ENCODE results near the gene COMT. TPM values are rescaled to one million over a fixed set of nuclear protein-coding genes. Genes with fewer than 3 reads are reported as not detected.
A peak's percentile ranks its signal among the peaks of the same experiment; 100 is the strongest.

COMT gene
- polyA plus RNA-seq, 1 experiment, result 79.4 TPM

GRCh38 chr22:19981171-19981960 lies 39.8 kb downstream of the COMT start:
- ChIA-PET POLR2A (no interaction called here), CTCF (no interaction called here)
- no peak for TF ChIP-seq CTCF (IDR thresholded peaks at IDR 0.05; ENCODE audit: low read depth, low read length)

GRCh38 chr22:19981961-19982920 lies 40.7 kb downstream of the COMT start:
- ChIA-PET POLR2A (interaction anchor here (1.1 kb wide), 1 partner anchor 12 kb away, joined by 4 read pairs; no protein-coding TSS in a partner anchor), CTCF (no interaction called here)
- TF ChIP-seq CTCF (IDR thresholded peaks at IDR 0.05; ENCODE audit: low read depth, low read length), result no peak
- Histone ChIP-seq H3K9me3 (ENCODE audit: control insufficient read depth, insufficient read depth, low read length) (no peaks in the 10 kb centered on the region; the same call in 1 of the 2 replicates), H3K27me3 (ENCODE audit: control insufficient read depth, insufficient read depth, low read length) (no peaks in the 10 kb centered on the region), H3K4me3 (ENCODE audit: low read depth, low read length) (no peak overlapping the region), H3K27ac (ENCODE audit: low read depth, low read length) (no peak overlapping the region)
- DNase-seq (ENCODE audit: low read depth, low spot score), result no peak

More at GRCh38 chr22:19981171-19981960, 39.8 kb downstream of the COMT start:
- no peaks in the 10 kb centered on the region for H3K9me3 ChIP-seq (ENCODE audit: control insufficient read depth, insufficient read depth, low read length)
- no peak for DNase-seq (ENCODE audit: low read depth, low spot score)
- no peaks in the 10 kb centered on the region for H3K27me3 ChIP-seq (ENCODE audit: control insufficient read depth, insufficient read depth, low read length)
- no peak overlapping the region for H3K27ac ChIP-seq (ENCODE audit: low read depth, low read length)
- H3K4me3 ChIP-seq (ENCODE audit: low read depth, low read length), result no peak overlapping the region

GRCh38 chr22:19982991-19983578 lies 41.5 kb downstream of the COMT start:
- no peaks in the 10 kb centered on the region for H3K27me3 ChIP-seq (ENCODE audit: control insufficient read depth, insufficient read depth, low read length)
- no peak overlapping the region for H3K4me3 ChIP-seq (ENCODE audit: low read depth, low read length)
- TF ChIP-seq CTCF (IDR thresholded peaks at IDR 0.05; ENCODE audit: low read depth, low read length), result no peak
- CTCF ChIA-PET, result interaction anchor here (0.6 to 1.4 kb wide), 2 partner anchors 24 to 30 kb away, joined by 3 read pairs; no protein-coding TSS in a partner anchor
- H3K9me3 ChIP-seq (ENCODE audit: control insufficient read depth, insufficient read depth, low read length), result no peaks in the 10 kb centered on the region; the same call in 1 of the 2 replicates
- H3K27ac ChIP-seq (ENCODE audit: low read depth, low read length), result no peak overlapping the region
- POLR2A ChIA-PET, result interaction anchor here (1.1 kb wide), 1 partner anchor 13 kb away, joined by 4 read pairs; no protein-coding TSS in a partner anchor
- no peak for DNase-seq (ENCODE audit: low read depth, low spot score)

GRCh38 chr22:19983741-19984140 lies 42.2 kb downstream of the COMT start:
- Histone ChIP-seq H3K27ac (ENCODE audit: low read depth, low read length) (peak overlapping the region; percentile 31), H3K4me3 (ENCODE audit: low read depth, low read length) (no peak overlapping the region), H3K27me3 (ENCODE audit: control insufficient read depth, insufficient read depth, low read length) (no peaks in the 10 kb centered on the region), H3K9me3 (ENCODE audit: control insufficient read depth, insufficient read depth, low read length) (no peaks in the 10 kb centered on the region; the same call in 1 of the 2 replicates)
- ChIA-PET POLR2A (interaction anchor here (1.4 kb wide), 1 partner anchor 37 kb away, joined by 3 read pairs; the partner anchor contains the start of gene TANGO2), CTCF (interaction anchor here (0.6 to 1.8 kb wide), 3 partner anchors 13 to 29 kb away, joined by 3 to 7 read pairs (median 3); no protein-coding TSS in a partner anchor)
- DNase-seq (ENCODE audit: low read depth, low spot score), result no peak
- no peak for TF ChIP-seq CTCF (IDR thresholded peaks at IDR 0.05; ENCODE audit: low read depth, low read length)
